Astrocyte (in vitro differentiated cells and primary cell): ENCODE results near the gene CTIF. TPM values are rescaled to one million over a fixed set of nuclear protein-coding genes. Genes with fewer than 3 reads are reported as not detected.

Experiments used
- DNase-seq: peaks from one replicate; pipeline ENCODE4 v3.0.0-alpha.2; 2010; ENCODE audit warnings: low read depth
- FAIRE-seq: peaks from 2 replicates; lab custom pipeline; 2011; peaks lifted over from hg19 to GRCh38; lab: Jason Lieb, UNC
- H2AFZ ChIP-seq: 2 replicates; pipeline ENCODE4 v1.6.0; 2012; ENCODE audit warnings: low read depth, low read length, inconsistent platforms
- H3K27ac ChIP-seq: 2 replicates; pipeline ENCODE4 v1.5.1; 2011; ENCODE audit warnings: low read depth, low read length, inconsistent platforms
- H3K27me3 ChIP-seq: 2 replicates; pipeline ENCODE4 v1.6.0; 2011; ENCODE audit warnings: low read length, inconsistent platforms; ENCODE audit not compliant: insufficient read depth
- H3K36me3 ChIP-seq: 2 replicates; pipeline ENCODE4 v1.5.1; 2011; ENCODE audit warnings: low read length, inconsistent platforms; ENCODE audit not compliant: insufficient read depth
- H3K4me1 ChIP-seq: 2 replicates; pipeline ENCODE4 v1.5.1; 2011; ENCODE audit warnings: low read length, inconsistent platforms; ENCODE audit not compliant: insufficient read depth
- H3K4me2 ChIP-seq: 2 replicates; pipeline ENCODE4 v1.6.0; 2012; ENCODE audit warnings: low read length, inconsistent platforms
- H3K4me3 ChIP-seq: 2 replicates; pipeline ENCODE4 v1.5.1; 2011; ENCODE audit warnings: low read depth, mild to moderate bottlenecking, low read length, inconsistent platforms; ENCODE audit not compliant: insufficient read depth
- H3K79me2 ChIP-seq: 2 replicates; pipeline ENCODE4 v1.6.0; 2012; ENCODE audit warnings: mild to moderate bottlenecking, low read length, inconsistent platforms; ENCODE audit not compliant: insufficient read depth
- H3K9ac ChIP-seq: 2 replicates; pipeline ENCODE4 v1.6.0; 2012; ENCODE audit warnings: mild to moderate bottlenecking, low read length, inconsistent platforms
- H3K9me3 ChIP-seq: 2 replicates; pipeline ENCODE4 v1.5.1; 2012; ENCODE audit warnings: low read depth, mild to moderate bottlenecking, low read length, inconsistent platforms; ENCODE audit not compliant: insufficient read depth
- H4K20me1 ChIP-seq: 2 replicates; pipeline ENCODE4 v1.6.0; 2012; ENCODE audit warnings: low read length, inconsistent platforms; ENCODE audit not compliant: insufficient read depth
- H3K27ac Mint-ChIP-seq: one replicate; pipeline ENCODE4 v1.8.0; 2021; ENCODE audit warnings: mild to moderate bottlenecking, mixed read lengths; ENCODE audit not compliant: unreplicated experiment
- H3K27me3 Mint-ChIP-seq: one replicate; pipeline ENCODE4 v1.8.0; 2021; ENCODE audit warnings: low read depth, mixed read lengths; ENCODE audit not compliant: unreplicated experiment
- H3K36me3 Mint-ChIP-seq: one replicate; pipeline ENCODE4 v1.8.0; 2021; ENCODE audit warnings: low read depth, mixed read lengths; ENCODE audit not compliant: unreplicated experiment
- H3K4me1 Mint-ChIP-seq: one replicate; pipeline ENCODE4 v1.8.0; 2021; ENCODE audit warnings: low read depth, mixed read lengths; ENCODE audit not compliant: unreplicated experiment
- H3K4me3 Mint-ChIP-seq: one replicate; pipeline ENCODE4 v1.8.0; 2021; ENCODE audit warnings: mild to moderate bottlenecking, moderate library complexity, mixed read lengths; ENCODE audit not compliant: unreplicated experiment
- H3K9me3 Mint-ChIP-seq: one replicate; pipeline ENCODE4 v1.8.0; 2021; ENCODE audit warnings: mild to moderate bottlenecking, mixed read lengths; ENCODE audit not compliant: unreplicated experiment
- CTCF ChIP-seq: IDR thresholded peaks from 2 replicates; pipeline ENCODE4 v1.5.1; 2011; ENCODE audit warnings: low read depth, mild to moderate bottlenecking, inconsistent platforms, low read length, moderate library complexity; ENCODE audit not compliant: insufficient read depth
- EZH2 ChIP-seq: IDR thresholded peaks from 2 replicates; pipeline ENCODE4 v1.6.1; 2012; ENCODE audit warnings: mild to moderate bottlenecking, low read length, inconsistent platforms; ENCODE audit not compliant: insufficient read depth
- total RNA-seq: library from RNA; stranded (reverse); gene quantifications from 2 replicates; pipeline ENCODE4 v1.2.1, GENCODE V29; 2021

Gene CTIF
- total RNA-seq, 1 donor from 2014 or later, result 101 TPM

GRCh38 chr18:48548921-48549320 lies 10.1 kb downstream of the CTIF start:
- Histone ChIP-seq H3K79me2 (peaks cover 94% of the 10 kb centered on the region), H3K4me2 (no peak overlapping the region), H3K9ac (no peak overlapping the region), H3K36me3 (no peaks in the 10 kb centered on the region), H3K27ac (no peak overlapping the region), H3K9me3 (no peaks in the 10 kb centered on the region), H4K20me1 (peaks cover 93% of the 10 kb centered on the region), H2AFZ (no peak overlapping the region), H3K27me3 (no peaks in the 10 kb centered on the region), H3K4me3 (no peak overlapping the region), H3K4me1 (peaks cover 38% of the 10 kb centered on the region)
- H3K27me3 Mint-ChIP-seq, result no peaks in the 10 kb centered on the region
- no peaks in the 10 kb centered on the region for H3K9me3 Mint-ChIP-seq
- peak overlapping the region; percentile 97 for H3K27ac Mint-ChIP-seq
- H3K4me3 Mint-ChIP-seq, result peak overlapping the region; percentile 21
- peaks cover 62% of the 10 kb centered on the region for H3K4me1 Mint-ChIP-seq
- FAIRE-seq (no peak), DNase-seq (no peak)
- peaks cover 40% of the 10 kb centered on the region for H3K36me3 Mint-ChIP-seq
- TF ChIP-seq EZH2 (no peak), CTCF (no peak)

- Histone ChIP-seq H3K36me3 (no peaks in the 10 kb centered on the region), H3K4me1 (peaks cover 29% of the 10 kb centered on the region), H3K4me3 (no peak overlapping the region), H3K9ac (no peak overlapping the region), H2AFZ (no peak overlapping the region), H3K27me3 (no peaks in the 10 kb centered on the region), H3K79me2 (peaks cover 94% of the 10 kb centered on the region), H3K27ac (no peak overlapping the region), H3K4me2 (no peak overlapping the region), H3K9me3 (no peaks in the 10 kb centered on the region), H4K20me1 (peaks cover 93% of the 10 kb centered on the region)
- Mint-ChIP-seq H3K4me3 (no peak overlapping the region), H3K4me1 (peaks cover 50% of the 10 kb centered on the region), H3K9me3 (no peaks in the 10 kb centered on the region), H3K27ac (peak overlapping the region; percentile 66), H3K36me3 (peaks cover 39% of the 10 kb centered on the region), H3K27me3 (no peaks in the 10 kb centered on the region)
- FAIRE-seq, result no peak
- no peak for TF ChIP-seq CTCF
- TF ChIP-seq EZH2, result no peak
- no peak for DNase-seq
Measured at GRCh38 chr18:48550101-48550729, 11.4 kb downstream of the CTIF start.

- Mint-ChIP-seq H3K9me3 (no peaks in the 10 kb centered on the region), H3K27ac (no peak overlapping the region), H3K4me3 (no peak overlapping the region), H3K27me3 (no peaks in the 10 kb centered on the region), H3K4me1 (peaks cover 47% of the 10 kb centered on the region), H3K36me3 (peaks cover 46% of the 10 kb centered on the region)
- no peaks in the 10 kb centered on the region for H3K9me3 ChIP-seq
- H4K20me1 ChIP-seq, result peaks cover 94% of the 10 kb centered on the region
- TF ChIP-seq EZH2 (no peak), CTCF (no peak)
- H3K9ac ChIP-seq, result no peak overlapping the region
- peaks cover under 1% of the 10 kb centered on the region for H3K36me3 ChIP-seq
- no peak overlapping the region for H3K27ac ChIP-seq
- no peak overlapping the region for H3K4me3 ChIP-seq
- DNase-seq, result no peak
- no peak overlapping the region for H3K4me2 ChIP-seq
- H3K79me2 ChIP-seq, result peaks cover 95% of the 10 kb centered on the region
- FAIRE-seq, result no peak
- no peaks in the 10 kb centered on the region for H3K27me3 ChIP-seq
- H3K4me1 ChIP-seq, result peaks cover 20% of the 10 kb centered on the region
- H2AFZ ChIP-seq, result no peak overlapping the region
Measured at GRCh38 chr18:48551100-48551499, 12.3 kb downstream of the CTIF start.
